AG04450 (cell line): ENCODE results near the gene MIPOL1. TPM values are rescaled to one million over a fixed set of nuclear protein-coding genes. Genes with fewer than 3 reads are reported as not detected.

ENCODE experiments used
- CTCF ChIA-PET: fragments of 300-600, 350-600 bp; formaldehyde crosslinking; extraction: SDS; loops from one replicate; lab custom pipeline; 2022; ENCODE audit warnings: antibody characterized with exemption, inconsistent platforms; lab: Charles Lee
- POLR2A ChIA-PET: fragments of 350-600 bp; formaldehyde crosslinking; extraction: SDS; loops from one replicate; lab custom pipeline; 2021; ENCODE audit warnings: antibody characterized with exemption, inconsistent platforms; lab: Yijun Ruan, JAX
- DNase-seq: peaks from one replicate; pipeline ENCODE4 v3.0.0-alpha.2; 2011; ENCODE audit warnings: low read depth, low spot score
- H3K27ac ChIP-seq: one replicate; pipeline ENCODE4 v1.5.1; 2012; ENCODE audit warnings: low read depth, low read length, control low read depth
- H3K27me3 ChIP-seq: one replicate; pipeline ENCODE4 v1.6.0; 2012; ENCODE audit warnings: low read length; ENCODE audit not compliant: control insufficient read depth, insufficient read depth
- H3K4me3 ChIP-seq: 2 replicates; pipeline ENCODE4 v1.5.1; 2011; ENCODE audit warnings: mild to moderate bottlenecking, low read depth, low read length, control low read depth
- H3K9me3 ChIP-seq: 2 replicates; pipeline ENCODE4 v1.5.1; 2012; ENCODE audit warnings: low read length; ENCODE audit not compliant: control insufficient read depth, insufficient read depth
- CTCF ChIP-seq: IDR thresholded peaks from 2 replicates; pipeline ENCODE4 v1.5.1; 2011; ENCODE audit warnings: low read depth, low read length, control low read depth, inconsistent platforms
- polyA plus RNA-seq: library from polyadenylated mRNA; depleted of rRNA; stranded (reverse); fragments of >200 nt; gene quantifications from 2 replicates; pipeline ENCODE4 v1.2.3, GENCODE V29; 2011

Gene MIPOL1
- polyA plus RNA-seq, 1 experiment: 7.0 TPM

- POLR2A ChIA-PET: no interaction called here
- no peaks in the 10 kb centered on the region for H3K27me3 ChIP-seq
- DNase-seq: no peak
- no peak overlapping the region for H3K27ac ChIP-seq
- no peak overlapping the region for H3K4me3 ChIP-seq
- no peaks in the 10 kb centered on the region for H3K9me3 ChIP-seq
- no peak for TF ChIP-seq CTCF
- CTCF ChIA-PET: no interaction called here
Observed at GRCh38 chr14:37472906-37473305, 275.2 kb downstream of the MIPOL1 start.

DNA sequence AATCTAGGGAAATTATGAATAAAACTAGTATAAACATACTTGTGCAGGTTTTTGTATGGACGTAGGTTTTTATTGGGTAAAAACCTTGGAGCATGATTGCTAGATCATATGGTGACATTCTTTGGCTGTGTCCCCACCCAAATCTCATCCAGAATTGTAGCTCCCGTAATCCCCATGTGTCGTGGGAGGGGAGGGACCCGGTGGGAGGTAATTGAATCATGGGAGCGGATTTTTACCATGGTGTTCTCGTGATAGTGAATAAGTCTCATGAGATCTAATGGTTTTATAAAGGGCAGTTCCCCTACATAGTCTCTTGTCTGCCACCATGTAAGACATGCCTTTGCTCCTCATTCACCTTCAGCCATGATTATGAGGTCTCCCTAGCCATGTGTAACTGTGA is 276.5 kb downstream of the MIPOL1 start:
- ChIA-PET POLR2A (no interaction called here), CTCF (no interaction called here)
- TF ChIP-seq CTCF: no peak
- Histone ChIP-seq H3K27ac (no peak overlapping the region), H3K27me3 (no peaks in the 10 kb centered on the region), H3K4me3 (no peak overlapping the region), H3K9me3 (no peaks in the 10 kb centered on the region)
- DNase-seq: no peak

- Histone ChIP-seq H3K4me3 (no peak overlapping the region), H3K27ac (no peak overlapping the region), H3K9me3 (no peaks in the 10 kb centered on the region), H3K27me3 (no peaks in the 10 kb centered on the region)
- no peak for TF ChIP-seq CTCF
- CTCF ChIA-PET: no interaction called here
- no peak for DNase-seq
- POLR2A ChIA-PET: no interaction called here
Observed at GRCh38 chr14:37480446-37481290, 282.9 kb downstream of the MIPOL1 start.

DNA sequence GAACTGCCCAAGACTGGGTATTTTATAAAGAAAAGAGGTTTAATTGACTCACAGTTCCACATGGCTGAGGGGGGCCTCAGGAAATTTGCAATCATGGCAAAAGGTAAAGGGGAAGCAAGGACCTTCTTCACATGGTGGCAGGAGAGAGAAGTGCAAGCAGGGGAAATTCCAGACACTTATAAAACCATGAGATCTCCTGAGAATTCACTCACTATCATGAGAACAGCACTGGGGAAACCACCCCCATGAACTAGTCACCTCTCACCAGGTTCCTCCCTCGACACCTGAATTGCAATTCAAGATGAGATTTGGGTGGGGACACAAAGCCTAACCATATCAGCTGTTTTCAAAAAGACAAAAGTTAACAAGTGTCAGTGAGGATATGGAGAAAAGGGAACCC is 284.7 kb downstream of the MIPOL1 start:
- POLR2A ChIA-PET: no interaction called here

More for the DNA sequence above, 284.7 kb downstream of the MIPOL1 start:
- no peak for DNase-seq
- Histone ChIP-seq H3K9me3 (no peaks in the 10 kb centered on the region), H3K4me3 (no peak overlapping the region), H3K27me3 (no peaks in the 10 kb centered on the region), H3K27ac (no peak overlapping the region)
- TF ChIP-seq CTCF: no peak
- CTCF ChIA-PET: interaction anchor here (0.6 kb wide), 1 partner anchor 333 kb away, joined by 3 read pairs; no protein-coding TSS in a partner anchor
